HG03025 (cell line): ENCODE data around the gene EXOC4.

Experiments
- ATAC-seq: cut with Tn5 transposase; IDR thresholded peaks from one replicate; pipeline ENCODE4 v1.9.1; 2021; ENCODE audit warnings: mild to moderate bottlenecking, moderate library complexity; ENCODE audit not compliant: unreplicated experiment, low FRiP score

Gene EXOC4

DNA sequence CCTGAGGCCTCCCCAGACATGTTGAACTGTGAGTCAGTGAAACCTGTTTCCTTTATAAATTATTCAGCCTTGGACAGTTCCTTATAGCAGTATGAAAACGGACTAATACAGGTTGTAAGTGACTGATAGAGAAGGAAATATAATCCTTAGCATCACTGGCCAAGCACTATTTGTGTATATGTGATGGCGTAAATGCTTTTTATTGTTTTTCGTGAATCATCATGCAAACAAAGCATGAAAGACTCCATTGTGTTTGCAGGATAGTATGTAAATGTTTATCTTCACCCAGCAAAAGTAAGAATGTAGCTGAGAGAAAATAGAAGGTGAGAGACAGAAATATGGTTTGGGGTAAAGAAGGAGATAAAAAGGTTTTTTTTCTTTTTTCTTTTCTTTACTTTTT lies 781.8 kb downstream of the EXOC4 start:
- no peak for ATAC-seq

DNA sequence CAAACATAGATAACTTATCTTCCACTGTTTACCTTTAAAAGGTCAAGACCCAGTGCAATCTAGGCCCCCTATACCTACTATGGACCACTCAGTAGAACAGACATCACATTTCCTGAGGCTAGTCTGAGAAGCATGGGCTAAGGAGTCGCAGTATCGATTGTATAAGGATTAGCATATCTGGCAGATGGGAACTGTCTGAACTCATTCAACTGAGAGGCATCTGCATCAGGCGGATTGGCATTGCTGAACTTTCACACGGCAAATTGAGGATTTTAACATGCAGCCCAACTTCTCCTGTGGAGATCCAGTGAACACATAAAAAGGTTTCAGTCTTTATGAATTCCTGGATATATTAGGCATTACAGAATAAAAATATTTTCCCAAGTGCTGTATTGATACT lies 785.1 kb downstream of the EXOC4 start:
- ATAC-seq: no peak

DNA sequence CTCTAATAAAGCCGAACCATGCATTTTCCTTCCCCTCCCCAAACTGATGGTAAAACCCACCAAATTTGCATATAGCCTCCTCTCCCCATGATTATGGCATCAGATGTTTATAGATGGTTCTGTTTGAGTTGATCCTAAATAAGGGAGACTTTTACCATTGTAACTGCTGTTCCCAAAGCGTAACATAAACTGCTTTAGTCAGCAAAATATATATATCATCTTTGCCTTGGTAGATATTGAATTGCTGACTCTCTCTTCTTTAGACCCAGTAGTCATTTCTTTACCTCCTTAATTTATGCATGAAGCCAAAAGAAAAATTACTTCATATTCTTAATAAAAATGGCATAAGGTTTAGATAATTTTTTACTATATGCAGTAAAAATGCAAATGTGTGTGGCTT lies 788.1 kb downstream of the EXOC4 start:
- ATAC-seq: no peak

DNA sequence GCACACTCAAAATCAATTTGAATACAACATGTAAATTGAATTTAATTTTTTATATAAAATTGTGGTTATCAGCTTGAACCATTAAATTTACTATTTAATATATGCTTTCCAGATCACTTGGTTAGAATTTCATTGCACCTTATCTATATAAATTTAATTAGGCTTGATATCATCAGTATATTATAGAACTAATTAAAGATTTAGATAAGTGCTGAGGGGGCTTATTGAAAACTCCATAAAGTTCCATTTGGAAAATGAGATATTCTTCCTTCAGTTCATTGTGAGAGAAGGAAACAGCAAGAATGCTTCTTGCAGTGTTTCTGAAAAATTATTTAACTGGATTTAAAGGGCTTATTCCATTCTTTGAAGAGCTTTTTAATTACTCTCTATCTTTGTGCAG lies 788.6 kb downstream of the EXOC4 start:
- ATAC-seq: no peak

DNA sequence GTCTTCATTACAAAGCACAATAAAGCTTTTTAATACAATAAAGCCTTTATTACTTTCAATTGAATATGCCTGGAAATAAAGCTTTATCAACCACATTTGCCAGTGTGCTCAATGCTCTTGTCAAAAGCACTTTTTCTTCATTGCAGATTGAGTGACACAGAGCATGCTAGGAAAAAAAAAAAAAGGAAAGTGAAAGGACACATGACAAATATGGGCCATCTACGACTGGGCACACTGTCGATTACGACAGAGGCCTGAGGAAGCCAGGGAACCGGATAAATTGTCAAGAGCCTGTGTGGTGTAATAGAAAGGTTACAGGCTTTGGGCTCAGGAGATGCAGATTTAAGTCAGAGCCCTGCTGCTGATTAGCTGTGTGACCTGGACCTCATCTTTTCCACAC lies 789.4 kb downstream of the EXOC4 start:
- ATAC-seq: no peak

DNA sequence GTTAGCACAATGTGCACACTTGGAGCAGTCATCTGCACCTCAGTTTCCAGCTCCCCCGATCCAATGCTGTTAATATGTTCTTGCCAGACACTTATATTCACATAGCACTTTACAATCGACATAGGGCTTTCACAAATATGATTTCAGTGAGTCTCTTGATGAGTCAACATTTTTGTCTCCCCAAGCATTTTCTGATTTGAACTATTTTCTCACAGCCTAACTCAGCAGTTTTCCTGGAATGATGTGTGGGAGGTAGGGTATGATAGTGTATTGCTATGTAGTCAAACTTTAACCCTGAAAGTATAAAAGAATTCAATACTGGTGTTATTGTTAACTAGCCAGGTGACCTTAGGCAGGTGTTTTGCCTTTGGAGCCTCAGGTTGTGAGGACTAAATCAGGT lies 791.8 kb downstream of the EXOC4 start:
- ATAC-seq: no peak

DNA sequence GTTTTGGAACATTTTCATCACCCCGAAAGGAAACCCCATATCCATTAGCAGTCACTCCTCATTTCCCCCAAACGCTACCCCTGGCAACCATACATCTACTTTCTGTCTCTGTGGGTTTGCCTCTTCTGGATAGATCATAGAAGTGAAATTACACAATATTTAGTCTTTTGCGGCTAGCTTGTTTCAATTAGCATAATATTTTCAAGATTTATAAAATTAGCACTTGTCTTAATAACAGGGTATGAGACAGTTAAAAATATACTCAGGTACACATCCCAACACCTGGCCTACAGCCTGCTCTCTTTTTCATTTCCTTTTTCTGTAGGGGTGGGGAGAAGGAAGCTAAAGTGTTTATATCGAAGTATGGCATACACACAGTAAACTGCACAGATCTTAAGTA lies 792.8 kb downstream of the EXOC4 start:
- ATAC-seq: no peak

DNA sequence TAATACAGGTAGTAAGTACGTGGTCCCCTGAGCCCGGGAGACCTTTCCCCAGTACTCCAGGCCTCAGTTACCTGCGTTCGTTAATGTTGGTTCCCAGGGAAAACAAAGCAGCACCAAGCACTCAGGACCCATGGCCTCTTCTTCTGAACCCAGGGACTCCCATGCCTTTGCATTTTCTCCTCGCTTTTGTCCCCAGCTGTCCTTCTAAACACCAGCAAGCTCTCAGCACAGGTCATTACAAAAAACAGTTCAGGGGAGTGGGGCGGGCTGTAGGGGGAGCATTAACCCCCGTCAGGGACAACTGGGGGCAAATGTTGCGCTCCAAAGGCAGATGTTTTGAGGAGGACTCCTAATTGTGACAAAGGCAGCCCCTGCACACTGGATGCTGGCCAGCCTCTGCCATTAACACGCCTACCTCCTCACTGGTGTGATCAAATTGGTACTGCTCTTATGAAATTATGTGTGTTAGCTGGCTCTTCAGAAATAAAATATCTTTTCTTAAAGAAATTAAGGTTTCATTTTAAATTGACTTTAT lies 793.8 kb downstream of the EXOC4 start:
- no peak for ATAC-seq

DNA sequence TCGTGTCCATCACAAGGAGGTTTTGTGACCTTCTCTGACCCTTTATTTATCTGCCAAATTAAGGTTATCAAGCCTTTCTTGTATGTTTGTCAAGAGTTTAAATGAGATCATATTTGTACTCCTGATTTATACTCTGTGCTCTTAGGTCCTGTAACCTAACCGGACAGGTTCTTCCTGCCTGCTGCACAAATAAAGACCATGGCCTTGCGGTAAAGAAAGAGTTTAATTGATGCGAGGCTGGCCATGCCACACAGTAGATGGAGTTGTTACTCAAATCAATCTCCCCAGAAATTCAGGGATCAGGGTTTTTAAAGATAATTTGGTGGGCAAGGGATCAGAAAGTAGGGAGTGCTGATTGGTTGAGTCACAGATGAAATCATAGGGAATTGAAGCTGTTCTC lies 794.8 kb downstream of the EXOC4 start:
- ATAC-seq: no peak

DNA sequence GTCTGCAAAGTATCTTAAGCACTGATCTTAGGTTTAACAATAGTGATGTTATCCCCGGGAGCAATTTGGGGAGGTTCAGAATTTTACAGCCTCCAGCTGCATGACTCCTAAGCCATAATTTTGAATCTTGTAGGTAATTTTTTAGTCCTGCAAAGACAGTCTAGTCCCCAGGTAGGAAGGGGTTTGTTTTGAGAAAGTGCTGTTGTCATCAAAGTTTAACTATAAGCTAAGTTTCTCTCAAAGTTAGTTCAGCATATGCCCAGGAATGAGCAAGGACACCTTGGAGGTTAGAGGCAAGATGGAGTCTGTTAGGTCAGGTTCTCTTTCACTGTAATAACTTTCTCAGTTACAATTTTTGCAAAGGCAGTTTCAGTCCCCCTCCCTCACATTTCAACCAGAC lies 795.3 kb downstream of the EXOC4 start:
- ATAC-seq: no peak

DNA sequence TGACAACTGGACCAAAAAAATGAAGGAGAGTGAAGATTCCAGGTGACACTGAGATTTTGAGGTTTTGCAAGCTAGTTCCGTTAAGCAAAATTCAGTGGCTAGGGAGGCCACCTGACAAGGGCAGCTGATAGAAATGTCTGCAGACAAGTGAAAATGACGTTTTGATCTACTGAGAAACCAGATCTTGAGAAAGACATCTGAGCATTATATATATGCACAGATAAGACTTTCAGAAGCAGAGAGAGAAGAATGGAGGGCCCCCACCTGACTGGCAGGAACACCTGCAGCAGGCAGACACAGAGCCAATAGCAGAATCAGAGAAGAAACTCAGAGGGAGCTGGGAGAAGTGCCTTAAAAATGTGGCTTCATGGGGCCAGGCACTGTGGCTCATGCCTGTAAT lies 798.1 kb downstream of the EXOC4 start:
- no peak for ATAC-seq

DNA sequence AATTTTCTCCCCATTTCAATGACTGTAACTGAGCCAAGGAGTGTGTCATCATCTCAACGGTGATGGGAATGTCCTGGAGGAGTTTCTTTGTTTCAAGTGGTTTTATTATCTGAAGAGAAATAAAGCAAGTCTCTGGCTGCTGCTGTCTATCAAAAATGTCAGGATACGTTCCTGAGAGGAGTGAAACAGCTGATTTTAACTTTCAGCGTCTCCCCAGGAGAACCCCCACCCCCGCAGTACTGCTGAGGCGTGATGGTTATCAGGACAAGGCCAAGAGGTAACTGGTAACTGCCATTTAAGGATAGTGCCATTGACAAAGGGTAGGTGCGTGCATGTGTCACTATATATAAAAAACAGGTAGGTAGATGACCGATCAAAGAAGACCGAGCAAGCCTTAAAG lies 803.9 kb downstream of the EXOC4 start:
- no peak for ATAC-seq

DNA sequence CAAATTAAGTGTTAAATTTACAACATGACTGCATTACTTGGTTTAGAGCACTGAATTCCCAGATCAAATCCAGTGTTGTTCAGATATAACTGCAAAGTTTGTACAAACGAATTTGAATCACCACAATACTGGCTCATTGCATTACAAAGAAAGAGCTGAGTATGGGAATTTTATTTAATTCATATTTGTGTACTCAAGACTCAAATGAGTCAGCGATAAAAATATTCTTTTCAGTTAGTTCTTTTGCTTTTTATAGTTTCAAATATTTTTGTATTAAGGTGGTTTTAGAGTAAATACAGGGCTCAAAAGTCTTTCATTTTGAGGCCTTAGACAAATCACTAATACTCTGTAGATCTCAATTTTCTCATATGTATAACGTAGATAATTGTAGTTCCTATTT lies 805.6 kb downstream of the EXOC4 start:
- ATAC-seq: no peak

DNA sequence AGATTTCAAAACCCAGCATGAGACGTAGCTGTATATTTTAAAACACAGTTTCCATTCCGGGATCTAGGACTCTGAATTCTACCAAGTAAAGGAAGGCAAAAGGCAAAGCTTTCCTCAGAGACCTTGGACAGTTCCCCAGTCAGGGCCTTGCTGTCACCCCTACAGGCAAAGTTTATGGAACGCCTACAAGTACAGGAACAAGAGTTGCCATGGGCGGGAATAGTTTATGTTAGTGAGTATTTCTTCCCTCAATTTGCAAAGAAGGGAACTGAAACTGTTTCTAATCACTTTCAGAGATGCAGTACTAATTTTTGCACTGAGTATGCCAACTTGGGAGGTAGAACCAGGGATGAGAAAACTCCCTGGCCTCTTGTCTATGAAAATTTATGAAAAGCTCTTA lies 806.1 kb downstream of the EXOC4 start:
- ATAC-seq: no peak

DNA sequence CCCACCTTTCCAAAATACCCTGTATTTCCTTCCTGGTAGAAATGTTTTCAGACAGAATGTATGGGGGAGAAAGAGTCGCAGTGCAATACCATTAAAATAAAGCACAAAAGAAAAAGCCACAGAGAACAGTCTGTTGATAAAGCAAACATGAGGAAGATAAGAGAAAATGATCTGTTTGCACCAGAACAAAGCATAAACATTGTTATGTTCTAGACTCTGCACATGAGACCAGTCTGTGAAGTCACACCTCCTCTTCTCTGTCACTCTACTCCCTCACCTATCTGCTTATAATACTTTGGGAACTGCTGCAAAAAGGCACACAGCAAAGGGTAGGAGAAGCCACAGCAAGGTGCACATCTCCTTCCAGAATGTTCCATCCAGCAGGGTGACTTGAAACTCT lies 807.0 kb downstream of the EXOC4 start:
- no peak for ATAC-seq

DNA sequence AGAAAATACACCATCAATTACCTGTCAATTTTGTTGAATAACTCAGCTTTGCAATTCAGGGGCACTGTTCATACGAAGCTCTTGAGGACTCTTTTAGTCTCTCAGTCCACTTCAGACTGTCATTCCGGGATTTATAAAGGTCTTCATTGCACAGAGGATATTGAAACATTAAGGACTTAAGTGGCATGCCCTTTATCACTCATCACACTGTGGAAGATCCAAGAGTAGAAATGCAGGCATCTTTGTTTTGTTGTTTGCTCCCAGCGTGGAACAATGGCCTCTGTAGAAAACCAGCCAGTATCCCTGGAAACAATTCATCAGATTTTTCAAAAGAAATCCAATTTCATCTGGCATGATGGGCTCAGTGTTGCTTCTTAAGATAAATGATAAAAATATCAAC lies 808.0 kb downstream of the EXOC4 start:
- ATAC-seq: no peak

DNA sequence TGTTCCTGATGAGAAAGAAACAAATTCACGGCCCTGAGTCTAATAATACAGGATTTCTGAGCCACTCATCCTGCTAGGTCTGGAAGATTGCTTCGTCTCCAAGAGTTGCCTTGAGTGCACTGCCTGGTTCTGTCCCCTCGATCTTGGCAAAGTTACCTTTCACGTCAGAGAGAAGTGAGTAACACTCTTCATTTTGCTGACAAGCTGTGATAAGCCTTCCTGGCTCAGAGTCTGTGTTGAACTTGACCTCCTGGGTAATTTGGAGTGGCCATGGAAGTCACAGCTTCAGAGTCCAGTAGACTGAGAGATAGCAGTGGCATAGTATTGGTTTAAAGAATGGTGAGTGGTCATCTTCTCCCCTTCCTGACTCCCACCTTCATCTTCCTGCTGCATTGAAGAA lies 809.6 kb downstream of the EXOC4 start:
- ATAC-seq: no peak

DNA sequence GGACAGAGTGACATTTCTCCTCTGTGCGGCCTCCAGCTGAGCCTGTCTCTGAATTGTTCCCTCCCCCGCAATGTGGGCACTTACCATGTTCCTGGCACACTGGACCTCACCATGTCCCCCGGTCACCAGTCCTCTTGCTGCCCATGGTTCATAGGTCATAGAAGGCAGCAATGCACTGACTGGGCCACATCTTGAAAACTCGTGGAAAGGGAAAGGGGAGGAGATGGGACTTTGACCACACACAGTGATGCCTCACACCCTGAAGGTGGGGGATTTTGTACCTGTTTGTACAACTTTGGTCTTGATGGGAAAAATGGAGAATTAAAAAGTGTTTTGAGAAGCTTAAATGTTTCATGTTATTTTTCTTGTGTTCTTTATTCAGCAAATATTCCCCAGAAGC lies 812.5 kb downstream of the EXOC4 start:
- no peak for ATAC-seq

DNA sequence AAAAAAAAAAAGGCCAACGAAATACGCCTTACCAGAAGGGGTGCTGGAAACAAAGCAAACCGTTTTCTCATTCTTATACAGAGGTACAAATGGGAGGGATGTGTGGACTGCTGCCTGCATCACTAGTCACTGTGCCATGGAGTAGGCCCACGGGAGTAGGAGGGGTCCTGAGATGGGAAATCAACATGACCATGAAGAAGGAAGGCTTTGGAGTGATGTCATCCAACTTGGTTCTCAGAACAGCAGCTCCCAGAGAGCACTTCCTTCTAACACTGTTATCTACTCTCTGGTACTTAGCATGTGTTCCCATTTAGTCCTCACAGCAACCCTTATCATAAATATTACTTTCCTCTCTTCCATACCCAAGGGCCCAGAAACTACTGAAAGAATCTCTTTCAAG lies 814.3 kb downstream of the EXOC4 start:
- no peak for ATAC-seq

DNA sequence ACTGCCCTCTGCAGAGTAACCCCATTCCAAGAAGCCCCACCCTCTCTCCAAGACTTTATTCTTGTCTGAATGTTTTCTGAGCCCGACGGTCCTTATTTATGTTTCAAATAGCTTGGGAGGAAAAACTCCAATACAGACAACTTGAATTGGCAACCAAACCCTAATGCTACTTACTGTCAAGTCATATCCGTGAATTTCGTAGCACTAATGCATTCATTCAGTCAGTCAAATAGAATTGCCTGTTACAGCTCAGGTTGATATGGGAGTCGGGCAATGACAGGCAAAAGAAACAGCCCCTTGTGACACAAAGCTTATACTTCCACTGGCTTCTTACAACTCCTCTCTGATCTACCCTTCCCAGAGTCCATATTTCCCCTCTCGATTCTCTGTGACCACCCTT lies 815.8 kb downstream of the EXOC4 start:
- no peak for ATAC-seq

DNA sequence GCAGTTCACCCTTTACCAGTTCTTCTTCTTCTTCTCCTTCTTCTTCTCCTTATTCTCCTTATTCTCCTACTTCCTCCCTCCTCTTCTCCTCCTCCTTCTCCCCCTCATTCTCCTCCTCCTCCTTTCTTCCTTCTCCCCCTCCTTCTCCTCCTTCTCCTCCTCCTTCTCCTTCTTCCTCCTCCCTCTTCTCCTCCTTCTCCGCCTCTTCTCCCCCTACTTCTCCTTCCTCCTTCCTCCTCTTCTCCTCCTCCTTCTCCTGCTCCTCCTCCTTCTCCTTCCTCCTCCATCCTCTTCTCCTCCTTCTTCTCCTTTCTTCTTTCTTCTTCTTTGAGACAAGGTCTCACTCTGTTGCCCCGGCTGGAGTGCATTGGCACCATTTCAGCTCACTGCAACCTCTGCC lies 816.3 kb downstream of the EXOC4 start:
- no peak for ATAC-seq

DNA sequence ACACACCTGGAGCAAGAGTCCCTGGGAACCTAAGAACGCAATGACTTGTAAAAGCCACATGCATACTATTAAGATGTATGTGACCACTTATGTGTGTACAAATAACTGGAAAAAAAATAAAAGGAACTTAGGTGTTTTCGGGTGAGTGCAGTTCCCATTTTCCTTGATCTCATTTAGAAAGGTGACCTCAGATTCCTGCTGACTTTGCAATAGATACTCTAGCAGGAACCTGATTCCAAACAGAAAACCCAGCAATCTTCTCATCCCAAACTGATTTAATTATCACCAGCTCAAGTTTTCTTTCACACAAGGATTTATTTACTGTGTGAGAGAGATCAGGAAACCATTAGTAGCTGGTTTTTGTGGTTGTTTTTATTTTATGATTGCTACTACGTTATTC lies 817.8 kb downstream of the EXOC4 start:
- ATAC-seq: no peak
